Neural crest cell (in vitro differentiated cells): Measurements from ENCODE around the gene TGM3. TPM values are rescaled to one million over a fixed set of nuclear protein-coding genes. Genes with fewer than 3 reads are reported as not detected.

ENCODE experiments used
- DNase-seq: peaks from one replicate; pipeline ENCODE4 v3.0.0; 2021; ENCODE audit warnings: low read depth, mixed read lengths, low spot score
- H3K27ac Mint-ChIP-seq: one replicate; pipeline ENCODE4 v1.8.0; 2021; ENCODE audit warnings: mild to moderate bottlenecking, mixed read lengths; ENCODE audit not compliant: unreplicated experiment
- H3K27me3 Mint-ChIP-seq: 2 replicates; pipeline ENCODE4 v1.8.0; 2021; ENCODE audit warnings: low read depth, mild to moderate bottlenecking, mixed read lengths
- H3K36me3 Mint-ChIP-seq: 2 replicates; pipeline ENCODE4 v1.8.0; 2021; ENCODE audit warnings: low read depth, mild to moderate bottlenecking, mixed read lengths
- H3K4me1 Mint-ChIP-seq: 2 replicates; pipeline ENCODE4 v1.8.0; 2021; ENCODE audit warnings: mixed read lengths
- H3K4me3 Mint-ChIP-seq: one replicate; pipeline ENCODE4 v1.8.0; 2021; ENCODE audit warnings: mild to moderate bottlenecking, mixed read lengths
- H3K9me3 Mint-ChIP-seq: 2 replicates; pipeline ENCODE4 v1.8.0; 2021; ENCODE audit warnings: mixed read lengths
- CTCF ChIP-seq: fragments of 200-600 bp; sonication (generic); conservative IDR thresholded peaks from 2 replicates; pipeline ENCODE4 v1.5.0; 2021; ENCODE audit warnings: antibody characterized with exemption, mild to moderate bottlenecking
- total RNA-seq: library from RNA; stranded (reverse); gene quantifications from 2 replicates; pipeline ENCODE4 v1.2.1, GENCODE V29; 2021

TGM3 gene
- total RNA-seq, 1 donor from 2014 or later: 0.23 TPM

DNA sequence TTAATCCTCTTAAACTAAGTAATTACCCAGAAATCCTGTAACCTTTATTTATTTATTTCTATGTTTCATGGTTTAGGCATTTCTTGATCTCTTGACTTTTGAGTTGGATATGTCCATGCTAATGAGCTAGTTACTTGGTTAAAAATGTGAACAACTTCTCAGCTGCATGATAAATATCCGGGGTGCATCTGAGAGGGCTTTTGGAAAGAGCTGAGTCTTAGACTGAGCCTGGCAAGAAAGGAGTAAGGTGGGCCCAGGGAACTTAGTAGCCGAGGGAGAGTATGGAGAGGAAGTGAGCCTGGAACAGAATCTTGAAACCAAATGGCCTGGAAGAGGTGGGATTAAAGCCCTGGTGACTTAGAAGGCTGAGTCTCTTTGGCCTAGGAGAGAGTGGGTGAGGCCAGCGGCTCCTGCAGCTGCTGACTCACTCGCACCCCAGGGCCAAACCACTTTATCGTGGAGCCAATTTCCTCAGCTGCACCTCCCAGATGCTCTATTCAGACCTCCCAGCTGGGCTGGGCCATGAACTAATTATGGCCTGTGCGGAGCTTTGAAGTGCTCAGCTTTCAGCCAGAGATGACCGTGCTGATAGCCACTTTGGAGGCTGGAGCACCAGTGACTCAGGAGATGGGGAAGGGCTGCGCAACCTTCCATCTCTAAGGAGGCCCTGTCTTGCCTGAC, 19.1 kb downstream of the TGM3 start:
- TF ChIP-seq CTCF: no peak
- no peaks in the 10 kb centered on the region for H3K36me3 Mint-ChIP-seq
- DNase-seq: no peak
- H3K27me3 Mint-ChIP-seq: peaks cover 3% of the 10 kb centered on the region
- no peak overlapping the region for H3K27ac Mint-ChIP-seq
- H3K4me1 Mint-ChIP-seq: no peaks in the 10 kb centered on the region
- no peaks in the 10 kb centered on the region for H3K9me3 Mint-ChIP-seq
- H3K4me3 Mint-ChIP-seq: no peak overlapping the region

DNA sequence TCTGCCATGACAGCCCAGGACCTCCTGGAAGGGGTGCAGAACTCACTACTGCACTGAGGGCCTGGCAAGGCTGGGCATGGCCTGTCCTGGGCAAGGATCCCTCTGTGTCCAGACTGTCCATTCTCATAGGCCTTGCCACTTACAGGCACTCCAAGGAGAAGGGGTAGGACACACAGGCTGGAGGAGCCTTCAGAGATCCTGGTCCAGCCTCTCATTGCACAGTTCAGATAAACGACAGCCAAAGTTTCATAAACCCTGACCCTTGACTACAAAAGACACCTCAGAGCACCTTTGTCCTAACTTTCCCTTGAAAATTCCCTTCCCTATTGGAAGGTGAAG, 19.6 kb downstream of the TGM3 start:
- no peak for TF ChIP-seq CTCF
- no peaks in the 10 kb centered on the region for H3K36me3 Mint-ChIP-seq
- H3K27ac Mint-ChIP-seq: no peak overlapping the region
- no peaks in the 10 kb centered on the region for H3K4me1 Mint-ChIP-seq
- no peaks in the 10 kb centered on the region for H3K9me3 Mint-ChIP-seq
- H3K4me3 Mint-ChIP-seq: no peak overlapping the region
- H3K27me3 Mint-ChIP-seq: peaks cover 3% of the 10 kb centered on the region
- no peak for DNase-seq

DNA sequence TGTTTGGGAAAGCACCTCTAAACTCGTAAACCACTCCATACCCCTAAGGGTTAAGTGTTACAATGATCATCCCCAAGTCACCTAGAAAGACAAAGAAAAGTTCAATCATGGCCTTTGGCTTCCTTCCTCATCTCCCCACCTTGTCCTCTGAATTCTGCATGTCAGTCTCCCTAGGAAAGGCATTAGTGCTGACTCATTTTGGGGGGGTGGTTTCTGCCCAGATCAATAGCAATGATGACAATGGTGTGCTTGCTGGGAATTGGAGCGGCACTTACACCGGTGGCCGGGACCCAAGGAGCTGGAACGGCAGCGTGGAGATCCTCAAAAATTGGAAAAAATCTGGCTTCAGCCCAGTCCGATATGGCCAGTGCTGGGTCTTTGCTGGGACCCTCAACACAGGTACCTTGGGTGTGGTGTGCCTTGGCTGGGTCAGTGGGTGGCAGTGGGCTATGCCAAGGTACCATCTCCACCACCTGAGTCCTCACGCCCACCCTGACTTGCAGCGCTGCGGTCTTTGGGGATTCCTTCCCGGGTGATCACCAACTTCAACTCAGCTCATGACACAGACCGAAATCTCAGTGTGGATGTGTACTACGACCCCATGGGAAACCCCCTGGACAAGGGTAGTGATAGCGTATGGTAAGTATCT, 21.2 kb downstream of the TGM3 start:
- DNase-seq: no peak
- no peak for TF ChIP-seq CTCF
- Mint-ChIP-seq H3K27ac (no peak overlapping the region), H3K4me1 (no peaks in the 10 kb centered on the region), H3K4me3 (no peak overlapping the region), H3K9me3 (no peaks in the 10 kb centered on the region), H3K27me3 (peaks cover 3% of the 10 kb centered on the region), H3K36me3 (no peaks in the 10 kb centered on the region)

DNA sequence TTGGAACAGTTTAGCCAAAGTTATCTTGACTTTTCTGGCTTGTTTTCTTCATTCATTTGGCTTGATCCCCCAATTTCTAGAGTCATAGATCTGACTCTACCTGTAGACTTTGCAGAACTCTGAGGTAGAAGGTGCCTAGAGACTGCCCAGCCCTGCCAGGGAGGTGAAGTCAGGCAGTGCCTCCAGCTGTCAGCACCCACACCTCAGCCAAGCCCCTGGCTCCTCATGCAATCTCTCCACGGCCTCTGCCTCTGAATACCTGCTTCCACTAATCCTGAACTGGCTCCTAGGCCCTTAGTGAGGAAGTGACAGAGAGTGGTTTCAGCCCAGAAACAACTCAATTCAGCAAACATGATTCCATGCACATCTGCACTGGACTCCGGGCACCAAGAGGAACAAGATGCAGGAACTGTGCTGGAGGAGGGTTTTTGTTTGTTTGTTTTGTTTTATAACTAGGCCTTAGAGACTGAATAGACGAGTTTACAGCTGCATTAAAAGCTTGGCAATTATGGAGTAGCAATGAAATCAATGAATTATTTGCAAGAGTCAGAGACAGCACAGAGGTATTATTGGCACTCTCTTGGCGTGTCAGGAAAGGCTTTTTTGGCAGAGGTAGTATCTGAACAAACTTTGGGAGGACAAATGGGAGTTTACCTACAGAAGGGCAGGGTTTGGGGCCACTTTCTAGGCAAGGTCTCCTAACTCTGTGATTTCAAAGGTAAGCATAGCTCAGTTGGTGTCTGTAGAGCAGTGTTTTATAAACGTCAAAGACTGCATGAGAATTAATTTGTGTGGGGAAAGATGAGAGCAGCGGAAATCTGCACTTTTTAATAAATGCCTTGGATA, 25.2 kb downstream of the TGM3 start:
- H3K4me1 Mint-ChIP-seq: no peaks in the 10 kb centered on the region
- H3K27ac Mint-ChIP-seq: no peak overlapping the region
- no peaks in the 10 kb centered on the region for H3K9me3 Mint-ChIP-seq
- no peaks in the 10 kb centered on the region for H3K36me3 Mint-ChIP-seq
- peaks cover 6% of the 10 kb centered on the region for H3K27me3 Mint-ChIP-seq
- no peak for DNase-seq
- no peak for TF ChIP-seq CTCF
- H3K4me3 Mint-ChIP-seq: no peak overlapping the region

DNA sequence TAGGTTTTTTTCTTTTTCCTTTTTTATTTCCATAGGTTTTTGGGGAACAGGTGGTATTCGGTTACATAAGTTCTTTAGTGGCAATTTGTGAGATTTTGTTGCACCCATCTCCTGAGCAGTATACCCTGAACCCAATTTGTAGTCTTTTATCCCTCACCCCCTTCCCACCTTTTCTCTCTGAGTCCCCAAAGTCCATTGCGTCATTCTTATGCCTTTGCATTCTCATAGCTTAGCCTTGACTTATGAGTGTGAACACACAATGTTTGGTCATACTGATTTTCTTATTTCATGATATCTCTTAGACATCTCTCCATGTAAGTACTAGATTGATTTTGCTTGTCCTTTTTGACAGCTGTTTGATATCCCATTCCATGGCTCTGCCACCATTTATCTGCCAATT, 27.2 kb downstream of the TGM3 start:
- DNase-seq: no peak
- Mint-ChIP-seq H3K27ac (no peak overlapping the region), H3K9me3 (no peaks in the 10 kb centered on the region)

More for the DNA sequence above, 27.2 kb downstream of the TGM3 start:
- Mint-ChIP-seq H3K36me3 (no peaks in the 10 kb centered on the region), H3K27me3 (peaks cover 6% of the 10 kb centered on the region), H3K4me3 (no peak overlapping the region), H3K4me1 (no peaks in the 10 kb centered on the region)
- no peak for TF ChIP-seq CTCF
